LNCAP (cell line): Measurements from ENCODE around the gene AEBP1.

Experiments
- CTCF ChIP-seq: fragments of 450-650 bp; IDR thresholded peaks from 2 replicates; pipeline ENCODE4 v1.5.1; 2017; ENCODE audit warnings: mild to moderate bottlenecking

Gene AEBP1

GRCh38 chr7:44124822-44125202 lies 20.7 kb downstream of the AEBP1 start:
- TF ChIP-seq CTCF = no peak

GRCh38 chr7:44127161-44127560 lies 23.0 kb downstream of the AEBP1 start:
- TF ChIP-seq CTCF = no peak

GRCh38 chr7:44128721-44129582 lies 24.8 kb downstream of the AEBP1 start:
- no peak for TF ChIP-seq CTCF

GRCh38 chr7:44131173-44132029 lies 27.3 kb downstream of the AEBP1 start:
- no peak for TF ChIP-seq CTCF

GRCh38 chr7:44132039-44132438 lies 27.9 kb downstream of the AEBP1 start:
- TF ChIP-seq CTCF = no peak

GRCh38 chr7:44133295-44133694 lies 29.1 kb downstream of the AEBP1 start:
- no peak for TF ChIP-seq CTCF

- no peak for TF ChIP-seq CTCF
Observed at GRCh38 chr7:44134943-44135628, 30.9 kb downstream of the AEBP1 start.
